Osteocyte (in vitro differentiated cells): ENCODE measurements around the gene EHMT1. TPM values are rescaled to one million over a fixed set of nuclear protein-coding genes. Genes with fewer than 3 reads are reported as not detected.

Experiments
- DNase-seq: peaks from one replicate; pipeline ENCODE4 v3.0.0; 2021; ENCODE audit warnings: mixed read lengths; ENCODE audit not compliant: unreplicated experiment; ENCODE audit errors: extremely low spot score
- H3K27ac Mint-ChIP-seq: one replicate; pipeline ENCODE4 v1.8.0; 2021; ENCODE audit warnings: mild to moderate bottlenecking, mixed read lengths; ENCODE audit not compliant: unreplicated experiment
- H3K27me3 Mint-ChIP-seq: one replicate; pipeline ENCODE4 v1.8.0; 2021; ENCODE audit warnings: mixed read lengths; ENCODE audit not compliant: unreplicated experiment
- H3K36me3 Mint-ChIP-seq: one replicate; pipeline ENCODE4 v1.8.0; 2021; ENCODE audit warnings: mixed read lengths; ENCODE audit not compliant: unreplicated experiment
- H3K4me1 Mint-ChIP-seq: one replicate; pipeline ENCODE4 v1.8.0; 2021; ENCODE audit warnings: mixed read lengths; ENCODE audit not compliant: unreplicated experiment
- H3K4me3 Mint-ChIP-seq: one replicate; pipeline ENCODE4 v1.8.0; 2021; ENCODE audit warnings: mild to moderate bottlenecking, moderate library complexity, mixed read lengths; ENCODE audit not compliant: unreplicated experiment
- H3K9me3 Mint-ChIP-seq: one replicate; pipeline ENCODE4 v1.8.0; 2021; ENCODE audit warnings: mixed read lengths; ENCODE audit not compliant: unreplicated experiment
- CTCF ChIP-seq: fragments of 200-600 bp; sonication (generic); IDR thresholded peaks from 2 replicates; pipeline ENCODE4 v1.5.0; 2021; ENCODE audit warnings: antibody characterized with exemption, mild to moderate bottlenecking, moderate library complexity
- total RNA-seq: library from RNA; stranded (reverse); gene quantifications from 2 replicates; pipeline ENCODE4 v1.2.1, GENCODE V29; 2021

EHMT1 gene
- total RNA-seq, 1 donor from 2014 or later, result 88.6 TPM

GRCh38 chr9:137697193-137697592, 78.4 kb downstream of the EHMT1 start:
- no peak for TF ChIP-seq CTCF
- Mint-ChIP-seq H3K36me3 (no peaks in the 10 kb centered on the region), H3K27ac (no peak overlapping the region), H3K4me3 (no peak overlapping the region), H3K9me3 (no peaks in the 10 kb centered on the region), H3K4me1 (peaks cover 30% of the 10 kb centered on the region), H3K27me3 (no peaks in the 10 kb centered on the region)
- DNase-seq, result no peak

GRCh38 chr9:137697832-137698231, 79.0 kb downstream of the EHMT1 start:
- H3K27me3 Mint-ChIP-seq, result no peaks in the 10 kb centered on the region
- H3K36me3 Mint-ChIP-seq, result no peaks in the 10 kb centered on the region
- no peaks in the 10 kb centered on the region for H3K9me3 Mint-ChIP-seq
- TF ChIP-seq CTCF, result no peak
- DNase-seq, result no peak
- H3K27ac Mint-ChIP-seq, result no peak overlapping the region
- peaks cover 30% of the 10 kb centered on the region for H3K4me1 Mint-ChIP-seq
- H3K4me3 Mint-ChIP-seq, result no peak overlapping the region

- no peak for DNase-seq
- Mint-ChIP-seq H3K27ac (no peak overlapping the region), H3K36me3 (peaks cover 4% of the 10 kb centered on the region), H3K27me3 (no peaks in the 10 kb centered on the region), H3K4me3 (no peak overlapping the region), H3K9me3 (peaks cover 6% of the 10 kb centered on the region), H3K4me1 (peaks cover 27% of the 10 kb centered on the region)
- no peak for TF ChIP-seq CTCF
Measured at GRCh38 chr9:137700911-137701310, 82.1 kb downstream of the EHMT1 start.

GRCh38 chr9:137702615-137703379, 84.0 kb downstream of the EHMT1 start:
- peaks cover 4% of the 10 kb centered on the region for H3K36me3 Mint-ChIP-seq
- H3K4me1 Mint-ChIP-seq, result peaks cover 10% of the 10 kb centered on the region
- TF ChIP-seq CTCF, result no peak
- H3K4me3 Mint-ChIP-seq, result no peak overlapping the region
- DNase-seq, result no peak
- H3K9me3 Mint-ChIP-seq, result peaks cover 6% of the 10 kb centered on the region
- H3K27ac Mint-ChIP-seq, result no peak overlapping the region
- H3K27me3 Mint-ChIP-seq, result no peaks in the 10 kb centered on the region

- H3K4me1 Mint-ChIP-seq, result peaks cover 10% of the 10 kb centered on the region
- H3K9me3 Mint-ChIP-seq, result peaks cover 6% of the 10 kb centered on the region
- no peak overlapping the region for H3K27ac Mint-ChIP-seq
- no peak overlapping the region for H3K4me3 Mint-ChIP-seq
- H3K36me3 Mint-ChIP-seq, result peaks cover 4% of the 10 kb centered on the region
- no peaks in the 10 kb centered on the region for H3K27me3 Mint-ChIP-seq
- DNase-seq, result no peak
- TF ChIP-seq CTCF, result no peak
Measured at GRCh38 chr9:137703842-137704508, 85.2 kb downstream of the EHMT1 start.
